GM18858 (cell line): ENCODE data around the gene PHF14.

Experiments used
- ATAC-seq: cut with Tn5 transposase; IDR thresholded peaks from one replicate; pipeline ENCODE4 v1.9.1; 2021; ENCODE audit not compliant: unreplicated experiment

The PHF14 gene

DNA sequence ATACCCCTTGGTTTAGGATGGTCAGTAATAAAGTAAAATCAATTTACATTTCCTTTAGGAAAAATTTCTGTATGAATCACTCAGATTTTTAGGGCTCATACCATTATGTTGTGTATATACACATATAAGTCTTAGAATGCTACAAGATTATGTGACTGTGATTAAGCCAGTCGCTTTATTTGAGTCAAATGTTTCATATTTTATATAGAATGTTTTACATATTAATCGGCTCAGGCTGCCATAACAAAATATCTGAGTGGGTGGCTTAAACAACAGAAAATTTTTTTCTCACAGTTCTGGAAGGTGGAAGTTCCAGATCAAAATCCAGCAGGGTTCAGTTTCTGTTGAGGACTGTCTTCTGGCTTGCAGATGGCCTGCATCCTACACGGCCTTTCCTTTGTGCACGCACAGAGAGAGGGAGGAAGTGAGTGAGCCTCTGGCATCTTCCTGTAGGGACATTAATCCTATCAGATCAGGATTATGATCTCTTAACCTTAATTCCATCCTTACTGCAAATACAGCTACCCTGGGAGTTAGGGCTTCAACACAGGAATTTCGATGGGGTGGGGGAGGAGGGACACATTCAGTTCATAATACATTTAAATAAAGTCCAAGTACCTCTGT is 198.0 kb downstream of the PHF14 start:
- ATAC-seq, result no peak

DNA sequence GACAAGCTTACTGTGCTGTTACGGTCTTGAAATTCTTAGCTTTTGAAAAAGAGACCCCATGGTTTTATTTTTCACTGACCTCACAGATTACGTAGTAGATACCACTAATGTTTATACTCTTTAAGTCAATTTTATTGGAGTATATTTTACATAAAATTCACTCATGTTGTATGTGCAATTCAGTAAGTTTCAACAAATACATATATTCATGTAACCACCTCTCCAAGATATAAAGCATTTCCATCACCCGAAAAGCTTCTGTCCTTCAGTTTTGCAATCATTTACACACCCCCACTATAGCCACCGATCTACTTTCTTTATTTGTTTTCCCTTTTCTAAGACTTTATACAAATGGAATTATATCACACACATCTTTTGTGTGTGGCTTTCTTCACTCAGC is 199.2 kb downstream of the PHF14 start:
- no peak for ATAC-seq

DNA sequence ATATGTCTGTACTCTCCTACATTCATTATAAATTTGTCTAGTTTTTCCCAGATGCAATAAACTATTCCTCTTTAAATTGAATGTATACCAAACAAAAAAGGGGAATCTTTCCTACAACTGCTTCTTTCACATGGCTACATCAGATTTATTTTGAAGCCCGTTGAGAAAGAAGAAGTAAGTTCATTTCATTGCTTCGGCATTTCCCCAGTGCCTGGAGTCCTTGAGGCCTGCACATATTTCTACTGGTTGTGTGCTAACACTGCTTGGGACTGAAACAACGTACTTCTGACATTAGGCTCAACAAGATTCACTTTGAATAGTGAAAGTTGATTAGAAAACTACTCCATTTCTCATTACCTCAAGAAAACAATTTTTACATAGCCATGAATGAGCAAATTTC is 201.7 kb downstream of the PHF14 start:
- no peak for ATAC-seq

DNA sequence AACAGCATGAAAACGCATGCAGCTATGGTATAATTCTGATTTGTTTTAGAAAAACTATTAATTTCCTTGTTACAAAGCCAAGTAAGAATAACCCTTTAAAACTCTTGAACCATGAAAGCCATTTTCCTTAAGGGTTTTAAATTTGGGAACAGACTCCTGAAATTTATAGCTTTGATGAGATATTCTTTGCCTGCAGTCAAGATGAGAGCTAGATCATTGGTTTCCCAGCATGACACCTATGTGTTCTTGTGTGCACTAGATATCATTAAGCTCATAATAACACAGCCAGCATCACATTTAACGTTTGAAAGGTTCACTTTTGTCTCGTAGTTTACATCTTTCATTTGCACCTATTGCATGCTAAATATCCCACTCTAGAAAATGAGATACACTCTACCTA is 202.2 kb downstream of the PHF14 start:
- no peak for ATAC-seq

DNA sequence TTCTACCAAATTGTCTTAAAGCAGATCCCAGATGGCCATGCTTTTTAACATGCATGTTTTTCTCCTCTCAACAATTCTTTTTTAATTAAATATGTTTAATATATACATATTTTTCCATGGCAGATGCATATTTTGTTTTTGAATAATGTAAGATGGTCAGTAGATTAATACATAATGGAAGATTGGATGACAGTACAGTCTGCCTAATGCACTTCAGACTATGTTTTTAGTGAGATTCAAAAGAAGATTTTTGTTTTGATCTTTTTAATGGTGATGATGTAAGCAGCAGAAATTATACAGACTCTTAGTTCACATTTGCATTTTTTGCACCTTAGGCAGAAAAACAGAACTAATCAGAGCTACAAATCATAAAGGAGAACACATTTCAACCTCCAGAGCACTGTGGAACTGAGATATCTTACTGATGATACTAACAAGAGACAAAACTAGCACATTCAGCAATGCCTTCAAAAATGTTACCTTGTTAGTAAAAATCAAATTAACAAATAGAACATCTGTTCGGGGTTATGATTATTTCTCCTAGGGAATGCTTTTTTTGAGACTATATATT is 203.4 kb downstream of the PHF14 start:
- ATAC-seq, result no peak

DNA sequence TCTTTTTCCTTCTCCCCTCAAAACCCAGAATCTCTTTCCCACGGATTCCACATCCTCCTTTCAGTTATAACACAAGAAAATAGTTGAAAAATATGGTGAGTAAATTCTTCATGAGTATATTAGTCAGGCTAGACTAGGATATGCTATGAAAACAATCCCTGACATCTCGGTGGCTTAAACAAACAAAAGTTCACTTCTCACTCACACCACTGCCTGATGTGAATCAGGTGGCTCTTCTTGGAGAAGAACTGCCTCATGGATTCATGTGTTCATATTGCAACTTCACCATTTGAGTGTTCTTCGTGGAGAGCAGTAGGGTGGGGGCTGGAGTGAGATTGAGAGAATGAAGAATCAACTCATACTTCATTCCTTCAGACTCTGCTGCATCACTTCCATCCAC is 204.1 kb downstream of the PHF14 start:
- no peak for ATAC-seq

DNA sequence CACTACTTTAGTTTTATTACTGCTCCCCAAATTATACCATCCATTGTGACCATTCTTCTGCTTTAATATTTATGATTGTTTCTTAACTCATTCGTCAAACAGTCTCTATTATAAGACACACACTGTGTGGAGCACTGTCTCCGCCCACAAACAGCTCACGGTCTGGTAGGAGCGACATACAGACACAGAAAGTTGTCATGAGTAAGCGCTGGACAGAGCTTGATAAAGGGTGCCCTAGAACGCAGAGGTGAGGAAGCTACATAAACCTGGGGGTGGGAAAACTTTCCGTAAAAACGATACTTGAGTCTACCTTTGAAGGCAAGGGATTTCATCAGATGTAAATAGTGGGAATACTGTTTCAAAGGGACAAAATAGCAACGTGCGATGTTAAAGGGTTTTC is 207.9 kb downstream of the PHF14 start:
- no peak for ATAC-seq

DNA sequence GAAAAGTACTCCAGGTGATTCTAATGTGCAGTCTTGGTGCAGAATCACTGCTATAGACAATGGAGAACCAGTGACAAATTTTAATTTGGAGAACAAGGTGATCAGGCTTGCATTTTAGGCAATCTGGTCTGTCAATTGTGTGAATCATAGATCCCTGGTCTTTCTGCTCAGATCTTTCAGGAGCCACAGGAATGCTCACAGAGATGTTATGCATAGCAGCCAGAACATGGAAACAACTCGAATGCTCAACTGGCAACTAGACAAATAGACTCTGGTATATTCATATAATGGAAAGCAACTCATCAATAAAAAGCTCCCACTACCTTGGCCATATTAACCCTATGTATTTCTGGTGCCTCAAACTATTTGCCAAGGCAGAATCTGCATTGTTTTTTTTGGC is 209.1 kb downstream of the PHF14 start:
- no peak for ATAC-seq

DNA sequence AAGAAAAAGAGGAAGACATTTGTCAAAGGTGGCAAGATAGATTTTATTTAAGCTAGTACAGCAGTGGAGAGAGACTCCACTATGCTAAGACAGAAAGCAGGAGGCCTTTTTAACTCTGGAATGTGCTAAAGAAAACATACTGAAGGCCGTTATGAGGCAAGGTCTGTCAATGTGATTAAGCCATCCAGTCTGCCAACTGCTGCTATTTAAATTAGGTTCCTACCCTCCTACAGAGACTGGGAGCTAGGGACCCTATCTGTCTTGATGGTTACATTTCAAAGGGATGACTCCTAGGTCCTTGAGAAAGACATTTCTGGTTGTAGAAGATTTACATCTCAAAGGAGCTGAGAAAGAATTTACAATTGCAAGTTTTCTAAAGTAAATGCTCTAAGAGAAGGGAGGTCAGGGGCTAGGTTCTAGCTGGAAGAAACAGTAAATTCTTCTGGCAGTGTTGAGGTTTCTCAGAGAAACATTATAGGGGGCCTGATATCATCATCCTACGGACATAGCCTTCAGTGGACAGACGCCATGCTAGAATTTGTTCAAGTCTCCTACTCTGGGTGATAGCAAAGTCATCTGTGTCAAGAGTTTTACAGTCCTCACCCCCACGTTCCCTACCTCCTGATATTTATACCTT is 211.6 kb downstream of the PHF14 start:
- no peak for ATAC-seq

DNA sequence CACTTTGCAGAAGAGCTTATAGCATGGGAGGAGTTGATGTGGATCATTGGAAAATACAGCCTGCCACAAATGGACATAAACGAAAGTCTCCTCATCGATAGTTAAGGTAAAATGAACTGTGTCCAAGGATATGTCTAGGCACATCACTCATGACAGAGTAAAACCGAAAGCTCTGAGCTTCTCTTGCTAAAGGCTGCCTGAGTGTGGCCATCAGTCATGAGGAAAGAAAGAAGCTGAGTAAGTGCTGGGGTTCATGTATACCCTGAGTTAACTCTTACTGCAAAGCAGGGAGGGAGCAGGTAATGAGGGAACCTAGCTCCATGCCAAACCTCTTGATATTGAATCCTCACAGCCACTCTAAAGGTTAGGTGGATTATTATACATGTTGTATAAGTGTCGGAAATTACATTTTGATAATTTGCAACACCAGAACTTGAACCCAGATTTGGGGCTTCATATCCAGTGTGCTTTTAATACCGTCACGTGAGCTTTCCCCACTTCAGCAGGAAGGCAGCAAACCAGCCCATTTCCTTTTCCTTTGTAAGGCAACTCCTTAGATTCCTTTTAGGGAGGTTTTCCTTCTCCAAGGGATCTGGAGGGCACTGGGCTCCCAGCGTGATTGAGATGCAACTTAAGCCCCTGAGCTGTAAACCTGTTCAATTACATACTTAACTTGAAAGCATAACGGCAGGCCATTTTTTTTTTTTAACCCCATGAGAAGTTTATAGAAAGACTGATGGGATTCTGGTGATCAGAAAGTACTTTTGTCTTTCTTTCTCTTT is 215.0 kb downstream of the PHF14 start:
- no peak for ATAC-seq

DNA sequence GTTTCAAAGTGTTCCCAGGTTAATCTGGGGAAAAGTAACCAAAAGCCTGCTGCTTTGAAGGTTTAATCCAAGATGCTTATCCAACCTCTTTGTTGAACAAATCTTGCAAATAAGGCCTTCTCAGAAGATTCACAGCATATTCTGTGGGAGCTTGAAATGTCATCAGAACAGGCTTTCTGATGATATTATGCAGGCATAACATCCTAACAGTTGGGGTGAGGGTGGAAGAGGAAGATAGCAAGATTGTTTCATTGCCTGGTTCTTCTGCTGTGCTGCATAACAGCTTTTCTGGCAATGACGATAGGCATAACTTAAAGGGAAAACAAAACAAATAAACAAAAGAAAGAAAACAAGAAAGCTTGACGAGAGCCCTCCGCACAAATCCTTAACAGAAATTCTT is 217.4 kb downstream of the PHF14 start:
- ATAC-seq, result no peak

DNA sequence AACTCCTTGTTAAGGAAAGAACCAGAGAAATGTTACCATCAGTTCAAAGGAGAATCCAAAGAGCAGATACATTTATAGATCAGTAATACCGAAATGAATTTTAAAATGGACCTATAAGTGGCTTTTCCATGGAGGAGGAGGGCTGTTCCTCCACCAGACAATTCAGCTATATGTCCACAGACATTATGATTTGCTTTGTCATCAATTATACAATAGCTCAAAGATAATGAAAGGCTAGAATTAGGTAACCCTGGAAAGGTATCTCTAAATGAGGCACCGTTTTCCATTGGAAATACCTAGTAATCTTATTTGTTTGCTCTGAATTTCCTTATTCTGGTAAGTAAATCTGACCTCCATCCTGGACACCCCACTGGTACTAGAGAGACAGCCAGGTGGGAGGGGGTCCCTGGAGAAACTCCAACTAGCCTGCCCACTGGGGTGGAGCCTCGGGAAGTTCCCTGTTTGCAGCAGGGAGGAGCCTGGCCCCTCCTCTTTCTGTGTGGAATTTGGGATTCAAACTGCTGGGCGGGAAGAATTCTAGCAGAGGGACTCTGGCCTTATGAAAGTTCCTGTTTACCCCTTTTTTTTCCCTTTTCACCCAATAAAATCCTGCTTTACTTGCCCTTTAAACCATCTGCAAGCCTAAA is 218.0 kb downstream of the PHF14 start:
- no peak for ATAC-seq

DNA sequence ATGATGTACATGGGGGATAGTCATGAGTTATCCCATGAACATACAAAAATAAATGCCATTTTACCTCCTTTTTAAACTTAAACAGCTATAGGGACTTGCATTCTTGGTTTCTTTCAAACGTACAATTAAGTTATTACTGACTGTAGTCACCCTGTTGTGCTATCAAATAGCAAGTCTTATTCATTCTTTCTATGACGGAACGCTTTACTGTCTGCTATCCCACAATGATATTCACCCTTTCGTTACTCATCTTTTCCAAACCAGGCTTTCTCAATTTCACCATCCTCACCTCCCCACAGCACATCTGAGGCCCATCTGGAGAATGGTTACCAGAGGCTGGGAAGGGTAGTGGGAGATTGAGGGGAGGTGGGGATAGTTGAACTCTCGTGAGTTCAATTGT is 218.8 kb downstream of the PHF14 start:
- ATAC-seq, result no peak

DNA sequence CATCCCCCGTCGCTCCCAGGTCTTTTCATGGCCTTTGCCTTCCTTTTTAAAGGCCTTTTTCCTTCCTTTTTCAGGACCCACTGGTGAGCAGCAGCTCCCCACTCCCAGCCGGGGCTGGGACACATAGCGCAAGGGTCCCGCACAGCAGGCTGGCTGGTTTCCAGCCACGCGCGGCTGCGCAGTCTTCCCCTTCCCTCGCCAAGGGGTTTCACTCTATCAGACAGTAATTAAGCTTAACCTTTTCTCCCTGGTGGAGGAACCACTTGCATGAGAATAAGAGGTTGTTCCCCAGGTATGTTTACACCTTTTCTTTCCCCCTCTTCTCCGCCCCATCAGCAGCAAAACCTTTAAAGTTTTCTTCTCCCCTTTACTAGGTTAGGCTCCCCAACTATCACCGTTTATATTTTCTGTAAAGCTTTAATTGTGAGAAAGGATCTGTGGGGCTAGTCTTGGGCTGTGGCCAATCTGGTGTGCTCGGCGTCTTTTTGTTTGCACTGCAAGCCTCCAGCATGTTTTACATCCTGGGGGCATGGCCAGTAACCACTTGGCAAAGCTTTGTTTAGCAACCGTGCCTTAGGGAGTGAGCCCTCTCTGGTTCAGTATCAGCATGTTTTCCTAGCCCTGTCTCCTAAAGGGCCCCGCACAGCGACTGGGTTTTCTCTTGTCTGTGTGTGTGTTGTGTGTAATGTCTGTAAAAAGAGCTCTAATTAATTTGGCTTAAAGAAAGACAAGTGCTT is 219.6 kb downstream of the PHF14 start:
- no peak for ATAC-seq

DNA sequence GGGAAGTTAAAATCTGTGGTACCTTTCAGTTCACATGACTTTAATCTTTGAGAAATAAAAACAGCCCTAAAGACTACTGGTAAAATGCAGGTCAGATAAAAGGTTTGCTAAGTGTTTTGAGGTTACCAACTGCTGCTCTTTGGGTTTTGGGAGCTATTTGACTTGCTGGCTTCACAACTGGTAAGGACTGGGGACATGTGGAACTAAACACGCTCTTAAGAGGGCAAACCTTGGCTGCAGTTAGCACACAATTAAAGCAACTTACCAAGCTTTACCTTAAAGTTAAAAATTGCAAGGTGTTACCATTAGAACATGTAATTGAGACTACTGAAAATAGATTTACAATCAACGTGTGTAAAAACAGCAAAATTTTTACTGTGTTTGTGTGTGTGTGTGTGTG is 220.2 kb downstream of the PHF14 start:
- ATAC-seq, result no peak

DNA sequence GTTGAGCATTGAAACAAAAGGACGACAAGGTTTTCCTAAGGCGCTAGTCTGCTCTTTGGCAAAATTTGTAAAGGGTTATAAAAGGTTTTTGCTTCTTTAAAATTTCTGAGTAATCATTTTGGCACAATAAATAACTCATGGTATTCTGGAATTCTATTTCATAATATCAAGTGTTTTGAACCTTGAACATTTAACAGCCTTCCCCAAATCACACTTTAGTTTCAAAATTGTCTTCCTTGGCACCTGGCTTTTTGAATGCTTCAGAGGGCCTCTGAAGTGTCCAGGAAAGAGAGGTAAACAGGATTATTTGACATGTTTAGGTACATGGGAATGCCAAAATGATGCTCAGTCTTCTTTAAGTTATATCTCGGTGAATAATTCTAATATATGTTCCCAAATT is 220.8 kb downstream of the PHF14 start:
- no peak for ATAC-seq

DNA sequence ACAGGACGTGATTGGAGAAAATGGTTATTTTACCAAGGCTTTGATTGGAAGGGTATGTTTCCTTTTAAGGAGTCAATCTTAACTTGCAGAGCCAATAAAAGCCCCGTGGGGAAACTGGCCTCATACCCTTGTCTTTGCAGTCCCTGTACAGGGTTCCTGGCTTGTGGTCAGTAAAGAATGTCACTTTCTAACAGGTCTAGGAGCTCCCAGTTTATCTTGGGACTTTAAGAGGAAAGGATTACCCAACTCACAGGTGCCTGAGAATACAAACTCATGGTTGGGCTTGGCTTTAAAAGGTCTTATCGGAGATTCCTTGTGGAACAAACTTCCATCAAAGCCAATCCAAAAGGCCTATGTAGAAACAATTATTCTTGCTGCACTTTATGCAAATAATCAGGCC is 221.8 kb downstream of the PHF14 start:
- ATAC-seq, result no peak

DNA sequence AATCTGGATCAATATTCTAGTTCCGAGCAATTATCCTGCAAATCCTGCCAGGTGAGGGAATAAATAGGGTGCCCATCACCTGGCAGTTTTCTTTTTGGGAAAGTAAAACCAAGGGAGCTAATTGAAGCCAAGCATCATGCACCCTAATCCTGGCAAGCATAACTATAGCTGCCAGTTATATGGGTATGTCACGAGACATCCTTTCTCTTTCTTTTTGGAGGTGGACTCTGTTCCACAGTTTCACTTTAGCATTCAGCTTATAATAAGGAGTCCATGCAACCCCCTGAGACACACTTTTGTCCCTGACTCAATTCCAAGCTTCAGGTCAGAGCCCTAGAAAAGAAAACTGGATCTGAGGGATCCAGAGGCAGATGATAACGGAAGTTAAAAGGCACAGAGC is 222.5 kb downstream of the PHF14 start:
- ATAC-seq, result no peak

DNA sequence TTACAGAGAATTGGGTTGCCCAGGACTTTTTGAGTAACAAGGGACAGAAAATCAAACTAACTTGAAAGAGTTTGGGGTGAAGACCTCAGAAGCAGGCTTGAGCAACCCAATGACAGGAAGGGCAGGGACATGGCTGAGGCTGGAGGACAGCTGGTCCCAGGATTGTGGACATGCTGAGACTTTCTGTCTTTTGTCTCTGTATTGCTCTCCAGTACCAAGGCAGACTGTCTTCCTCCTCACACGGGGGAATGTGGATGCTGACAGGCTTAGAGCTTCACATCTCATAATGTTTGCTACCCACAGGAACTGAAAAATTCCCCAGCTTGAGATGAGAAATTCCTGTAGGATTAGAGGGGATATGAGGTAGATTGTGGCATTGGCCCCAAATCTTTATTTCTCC is 229.6 kb downstream of the PHF14 start:
- no peak for ATAC-seq

DNA sequence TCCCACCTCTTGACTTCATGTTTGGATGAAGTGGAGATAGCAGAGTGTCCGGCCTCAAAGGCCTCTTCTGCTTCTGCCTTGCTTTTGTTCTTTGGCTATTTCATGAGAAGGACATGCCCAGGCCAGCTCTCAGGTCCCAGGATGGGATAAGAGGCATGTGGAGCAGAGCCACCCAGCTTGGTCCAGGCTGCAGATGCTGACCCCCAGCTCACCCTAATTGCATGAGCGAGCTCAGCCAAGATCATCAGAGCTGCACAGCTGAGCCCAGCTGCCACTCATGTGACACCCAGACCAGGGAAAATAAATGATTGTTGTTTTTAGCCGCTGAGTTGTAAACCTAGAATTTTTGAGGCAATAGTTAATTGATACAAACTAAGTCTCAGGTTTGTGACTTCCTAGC is 230.0 kb downstream of the PHF14 start:
- no peak for ATAC-seq
